ENCODE measurements around the gene ATG4A. TPM values are rescaled to one million over a fixed set of nuclear protein-coding genes. Genes with fewer than 3 reads are reported as not detected.

The ATG4A gene
- total and polyA plus RNA-seq, 2 of the 8 experiments (the other 6 are each of a cell fraction or from before 2014, with no cell fraction given): 1.2 to 2.0 TPM

GRCh38 chrX:108186811-108187210 lies 95.2 kb downstream of the ATG4A start:
- ChIA-PET POLR2A (ENCODE audit: partially characterized antibody) (no interaction called here), CTCF (ENCODE audit: partially characterized antibody) (no interaction called here)
- no peaks in the 10 kb centered on the region for H3K23me2 ChIP-seq (ENCODE audit: low read depth, low read length)
- H3K27ac ChIP-seq (ENCODE audit: low read depth, low read length): no peak overlapping the region
- no peak overlapping the region for H4K5ac ChIP-seq (ENCODE audit: insufficient read length, low read depth, low read length)
- no peak overlapping the region for H3K4me2 ChIP-seq (ENCODE audit: insufficient read depth in 1 of 2, low read depth in 2 of 2, low read length in 2 of 2)
- no peak overlapping the region for H3K4ac ChIP-seq (replicated peaks; ENCODE audit: insufficient read length, low read depth, low read length)
- no peaks in the 10 kb centered on the region for H3K4me1 ChIP-seq (replicated peaks in 1 of 4; ENCODE audit: control insufficient read depth in 3 of 4, insufficient read depth in 4 of 4, low read length in 3 of 4)
- H2BK5ac ChIP-seq (ENCODE audit: low read depth, low read length): no peak overlapping the region
- no peak overlapping the region for H3K56ac ChIP-seq (replicated peaks; ENCODE audit: insufficient read length, low read depth, low read length)
- H3K18ac ChIP-seq (ENCODE audit: extremely low read depth, low read length): no peak overlapping the region
- no peak overlapping the region for H2AFZ ChIP-seq (ENCODE audit: low read length)
- WGBS, 2 experiments (ENCODE audit: extremely low coverage in 1 of 2, insufficient coverage in 1 of 2, insufficient read length in 1 of 2, insufficient replicate concordance in 2 of 2, low coverage in 1 of 2, low lambda C conversion rate in 2 of 2, missing lambda C conversion rate in 1 of 2): 82% methylated on average over 3 of the region's 4 CpGs; no CpG with 5 or more reads in 1 of the 2 experiments
- no peak overlapping the region for H4K91ac ChIP-seq (replicated peaks; ENCODE audit: insufficient read length, low read length)
- H3K4me3 ChIP-seq (ENCODE audit: extremely low read depth in 1 of 4, insufficient read depth in 2 of 4, low read depth in 3 of 4, low read length in 4 of 4): no peak overlapping the region
- H2AK5ac ChIP-seq (ENCODE audit: low read depth, low read length): no peak overlapping the region
- H2BK20ac ChIP-seq (ENCODE audit: low read length): no peak overlapping the region
- no peak overlapping the region for H3K9ac ChIP-seq (replicated peaks in 1 of 4; ENCODE audit: extremely low read depth in 1 of 4, low read depth in 3 of 4, low read length in 3 of 4)
- no peak for FAIRE-seq
- H2BK15ac ChIP-seq (ENCODE audit: low read length): no peak overlapping the region
- H3K79me2 ChIP-seq (ENCODE audit: control insufficient read depth in 1 of 2, insufficient read depth in 2 of 2, low read length in 2 of 2): no peaks in the 10 kb centered on the region
- H3K36me3 ChIP-seq (ENCODE audit: control insufficient read depth in 2 of 4, insufficient read depth in 4 of 4, low read length in 3 of 4): no peaks in the 10 kb centered on the region; a peak in 1 of 8 replicates
- no peak overlapping the region for H2BK12ac ChIP-seq (ENCODE audit: low read depth, low read length)
- no peak overlapping the region for H4K8ac ChIP-seq (ENCODE audit: extremely low read depth, insufficient read depth, low read length)
- H3K23ac ChIP-seq (ENCODE audit: insufficient read length): no peak overlapping the region
- H2BK120ac ChIP-seq (replicated peaks; ENCODE audit: low read depth, low read length): no peak overlapping the region
- no peaks in the 10 kb centered on the region for H4K20me1 ChIP-seq (replicated peaks in 1 of 2; ENCODE audit: control insufficient read depth in 1 of 2, insufficient read depth in 2 of 2, low read length in 2 of 2)
- H3K9me3 ChIP-seq (ENCODE audit: insufficient read depth in 2 of 2, low read depth in 1 of 2, low read length in 1 of 2): no peaks in the 10 kb centered on the region
- DNase-seq (ENCODE audit: low read depth in 1 of 2, low spot score in 2 of 2): no peak
- H3K27me3 ChIP-seq (replicated peaks in 1 of 4; ENCODE audit: control insufficient read depth in 3 of 4, extremely low read depth in 1 of 4, insufficient read depth in 3 of 4, low read length in 3 of 4): no peaks in the 10 kb centered on the region
- H3K79me1 ChIP-seq (ENCODE audit: low read depth, low read length): no peaks in the 10 kb centered on the region
- H3K14ac ChIP-seq (ENCODE audit: insufficient read length): no peak overlapping the region
- TF ChIP-seq SIX5 (IDR thresholded peaks at IDR 0.05; ENCODE audit: low read depth, low read length) (no peak), POLR2AphosphoS5 (IDR thresholded peaks at IDR 0.05; ENCODE audit: low read depth, low read length) (no peak), BACH1 (IDR thresholded peaks at IDR 0.05; ENCODE audit: low read length) (no peak), CHD1 (IDR thresholded peaks at IDR 0.05; ENCODE audit: low read depth, low read length) (no peak), SP1 (IDR thresholded peaks at IDR 0.05; ENCODE audit: low read depth, low read length) (no peak)

Data from H1 (cell line).